HG02884 (cell line): ENCODE data around the gene FAM83F.
"Not testable (repeated sequence)": the region's sequence is repeated elsewhere in the genome, so short reads cannot be mapped to it uniquely, and the experiment has no call there.

Experiments
- ATAC-seq: cut with Tn5 transposase; IDR thresholded peaks from one replicate; pipeline ENCODE4 v1.9.1; 2021; ENCODE audit warnings: mild to moderate bottlenecking, moderate library complexity; ENCODE audit not compliant: unreplicated experiment

FAM83F gene

DNA sequence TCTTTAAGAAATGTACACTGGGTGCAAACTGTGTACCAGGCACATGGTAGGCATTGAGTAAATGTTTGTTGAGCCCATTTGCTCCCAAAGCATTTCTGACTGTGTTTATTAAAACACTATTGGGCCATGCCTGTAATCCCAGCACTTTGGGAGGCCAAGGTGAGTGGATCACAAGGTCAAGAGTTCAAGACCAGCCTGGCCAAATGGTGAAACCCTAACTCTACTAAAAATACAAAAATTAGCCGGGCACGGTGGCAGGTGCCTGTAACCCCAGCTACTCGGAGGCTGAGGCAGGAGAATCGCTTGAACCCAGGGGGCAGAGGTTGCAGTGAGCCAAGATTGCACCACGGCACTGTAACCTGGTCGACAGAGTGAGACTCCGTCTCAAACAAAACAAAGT is 1.9 kb upstream of the FAM83F start:
- not testable (repeated sequence) for ATAC-seq

DNA sequence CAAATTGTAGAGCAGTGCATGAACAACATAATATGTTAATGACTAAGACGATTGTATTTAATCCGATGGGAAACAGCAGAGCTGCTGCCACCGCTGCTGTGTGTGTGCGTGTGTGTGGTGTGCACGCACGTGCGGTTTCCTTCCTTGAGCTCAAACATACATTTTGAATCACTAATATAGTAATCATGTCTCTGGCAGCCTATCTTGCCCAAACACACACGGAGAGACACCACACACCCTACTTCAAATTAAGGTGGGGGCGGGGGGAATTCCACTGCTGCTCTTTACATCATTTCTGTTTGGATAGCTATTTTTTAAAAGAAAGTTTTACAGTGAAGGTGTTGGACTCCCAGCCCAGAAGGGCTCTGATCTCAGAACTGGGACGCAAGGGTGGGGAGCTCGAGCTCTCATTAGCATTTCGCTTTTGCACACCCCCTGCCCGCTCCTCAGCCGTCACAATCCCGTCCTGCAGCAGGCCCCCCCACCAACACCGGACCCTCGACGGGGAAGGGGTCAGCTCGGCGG is 651 bp upstream of the FAM83F start:
- no peak for ATAC-seq

GRCh38 chr22:39995393-39996252 is 869 bp downstream of the FAM83F start:
- no peak for ATAC-seq

DNA sequence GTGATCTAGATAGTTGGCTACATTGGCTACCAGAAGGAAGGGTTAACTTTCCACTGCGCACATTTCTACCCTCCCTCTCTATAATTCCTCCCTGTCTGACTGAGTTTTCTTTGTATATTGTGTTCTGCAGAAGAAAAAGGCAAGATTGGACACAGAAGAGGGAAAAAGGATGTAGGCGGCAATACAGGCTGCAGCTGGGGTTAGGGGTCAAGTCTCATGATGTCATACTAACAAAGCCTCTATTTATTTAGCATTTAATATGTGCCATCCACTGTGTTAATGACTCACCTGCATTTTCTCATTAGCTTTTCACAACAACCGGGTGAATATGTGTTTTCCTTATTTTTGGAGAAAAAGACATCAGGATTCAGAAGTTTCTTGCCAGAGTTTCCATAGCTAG is 2.0 kb downstream of the FAM83F start:
- no peak for ATAC-seq

DNA sequence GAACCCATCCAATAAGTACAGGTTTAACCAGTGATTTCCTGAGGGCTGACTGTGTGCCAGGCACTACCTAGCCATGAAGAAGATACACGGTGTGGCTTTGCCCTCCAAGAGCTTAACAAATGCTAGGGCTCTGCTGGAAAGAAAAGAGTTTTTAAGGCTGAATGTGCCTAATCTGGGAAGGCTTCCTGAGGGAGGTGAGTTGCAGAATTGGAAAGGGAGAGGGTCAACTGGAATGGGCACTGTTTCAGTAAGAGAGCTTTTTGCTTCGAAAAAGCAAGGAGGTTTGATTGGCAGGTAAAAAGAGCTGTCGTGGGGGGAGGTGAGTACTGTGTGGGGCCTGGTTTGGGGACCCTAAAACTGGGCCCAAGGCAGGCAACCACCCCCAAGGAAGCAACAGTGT is 2.7 kb downstream of the FAM83F start:
- ATAC-seq, result no peak

DNA sequence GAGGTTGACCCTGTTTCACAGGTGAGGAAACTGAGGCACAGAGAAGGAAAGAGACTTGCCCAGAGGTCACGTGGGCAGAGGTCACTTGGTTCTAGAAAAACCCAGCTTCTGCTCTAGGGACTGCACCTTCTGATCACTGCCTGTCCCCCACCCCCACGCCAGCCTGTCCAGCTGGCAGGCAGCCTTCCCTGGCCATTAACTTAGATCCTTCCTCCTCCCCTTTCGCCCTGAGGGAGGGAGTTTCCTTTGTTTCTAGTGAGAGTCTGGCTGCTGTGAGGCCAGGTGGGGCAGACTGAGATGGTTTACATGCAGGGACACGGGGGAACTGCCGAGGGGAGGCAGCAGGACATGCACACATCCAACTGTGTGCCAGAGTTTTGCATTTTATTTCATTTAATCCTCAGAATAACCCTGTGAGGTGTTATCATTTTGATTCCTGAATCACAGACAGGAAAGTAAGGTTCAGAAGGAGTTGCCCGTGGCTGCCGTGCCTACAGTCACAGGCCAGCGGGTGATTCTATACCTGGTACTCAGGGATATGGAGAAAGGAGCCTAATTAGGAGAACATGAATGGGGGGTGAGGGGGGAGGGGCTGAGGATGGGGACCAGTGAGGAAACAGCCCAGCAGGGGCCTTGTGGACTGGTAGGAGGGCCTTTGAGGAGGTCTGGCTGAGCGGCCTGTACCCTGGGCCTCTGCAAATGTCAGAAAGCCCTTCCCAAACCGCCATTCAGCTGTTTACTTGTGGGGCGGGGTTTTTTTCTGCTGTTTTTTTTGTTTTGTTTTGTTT is 3.4 kb downstream of the FAM83F start:
- no peak for ATAC-seq

- ATAC-seq, result no peak
Measured at GRCh38 chr22:39999144-39999757, 4.5 kb downstream of the FAM83F start.

GRCh38 chr22:40000171-40000570 is 5.4 kb downstream of the FAM83F start:
- no peak for ATAC-seq

DNA sequence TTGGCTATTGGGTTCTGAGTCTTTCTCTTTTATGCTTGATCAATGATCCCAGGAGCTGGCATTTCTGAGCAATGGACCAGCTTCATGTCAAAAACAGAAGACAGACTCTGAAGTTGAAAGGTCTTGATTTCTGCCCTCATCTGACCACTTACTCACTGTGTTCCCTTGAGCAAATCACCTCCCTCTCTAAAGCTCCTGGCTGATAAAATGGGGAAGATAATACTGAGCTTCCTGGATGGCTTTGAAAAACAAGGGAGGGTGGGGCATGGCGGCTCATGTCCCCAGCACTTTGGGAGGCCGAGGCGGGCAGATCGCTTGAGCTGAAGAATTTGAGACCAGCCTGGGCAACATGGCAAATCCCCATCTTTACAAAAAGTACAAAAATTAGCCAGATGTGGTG is 6.4 kb downstream of the FAM83F start:
- no peak for ATAC-seq

- ATAC-seq, result no peak
Measured at GRCh38 chr22:40001800-40002577, 7.2 kb downstream of the FAM83F start.

- no peak for ATAC-seq
Measured at GRCh38 chr22:40002935-40003715, 8.4 kb downstream of the FAM83F start.

- no peak for ATAC-seq
Measured at GRCh38 chr22:40004836-40005235, 10.1 kb downstream of the FAM83F start.

- ATAC-seq, result no peak
Measured at GRCh38 chr22:40006641-40007040, 11.9 kb downstream of the FAM83F start.

DNA sequence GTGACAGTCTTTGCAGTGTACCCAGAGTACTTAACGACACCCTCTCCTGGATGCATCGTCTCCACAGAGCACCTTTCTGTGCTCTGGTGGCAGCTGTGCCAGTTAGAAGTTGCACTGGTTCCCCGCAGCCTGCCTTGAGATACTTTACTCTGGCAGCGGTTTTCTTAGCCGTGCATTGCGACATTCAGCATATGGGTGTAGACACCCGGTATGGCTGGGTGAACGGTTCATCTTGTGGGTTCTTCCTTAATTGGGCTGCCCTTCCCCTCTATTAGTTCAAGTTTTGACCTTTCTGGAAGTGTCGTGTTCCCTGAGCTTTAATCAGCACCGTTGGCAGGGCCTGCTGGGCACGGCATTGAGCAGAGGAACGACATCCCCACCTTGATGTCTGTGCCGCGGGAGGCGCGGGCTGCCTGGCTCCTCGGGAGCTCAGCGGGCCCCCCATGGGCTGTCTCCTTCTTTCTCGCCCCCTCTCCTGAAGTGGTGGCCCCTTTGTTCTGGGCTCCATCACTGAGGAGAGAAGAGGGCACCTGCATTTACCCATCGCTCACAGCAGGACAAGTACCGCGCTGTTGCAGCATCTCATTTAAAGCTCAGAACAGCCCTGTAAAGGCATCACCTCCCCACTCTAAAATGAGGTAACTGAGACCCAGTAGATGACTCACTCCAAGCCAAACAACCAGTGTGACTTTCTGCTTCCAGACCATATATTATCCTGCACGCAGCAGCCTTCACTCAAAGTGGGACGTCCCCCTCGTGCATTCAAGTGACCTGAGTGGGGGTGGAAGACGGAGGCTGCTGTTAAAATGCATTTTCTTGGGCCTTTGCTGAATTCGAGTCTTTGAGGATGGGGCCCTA is 13.3 kb downstream of the FAM83F start:
- ATAC-seq, result no peak

DNA sequence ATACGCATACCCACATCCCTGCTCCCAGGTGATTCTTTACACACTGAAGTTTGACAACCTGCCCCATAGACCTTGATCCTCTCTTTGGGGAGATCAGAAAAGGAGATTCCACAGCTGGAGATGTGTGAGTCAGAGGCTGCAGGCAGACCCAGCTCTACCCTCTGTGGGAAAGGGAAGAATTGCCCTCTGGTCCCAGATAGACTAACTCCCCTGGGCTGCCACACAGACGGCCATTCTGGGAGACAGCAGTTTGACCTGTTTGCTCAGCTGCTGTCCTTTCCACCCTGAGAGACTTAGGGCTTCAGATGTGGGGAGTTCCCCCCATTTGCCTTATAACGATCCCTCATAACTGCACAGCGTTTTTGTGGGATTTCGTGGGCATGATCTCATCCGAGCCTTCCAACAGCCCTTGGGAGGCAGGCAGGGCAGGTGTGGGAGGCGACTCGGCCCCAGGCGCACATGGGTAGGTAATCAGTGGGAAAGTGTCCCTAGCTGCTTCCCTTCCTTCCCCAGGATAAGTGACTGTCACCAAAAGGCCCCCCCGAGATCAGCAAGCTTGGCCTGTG is 14.1 kb downstream of the FAM83F start:
- no peak for ATAC-seq

DNA sequence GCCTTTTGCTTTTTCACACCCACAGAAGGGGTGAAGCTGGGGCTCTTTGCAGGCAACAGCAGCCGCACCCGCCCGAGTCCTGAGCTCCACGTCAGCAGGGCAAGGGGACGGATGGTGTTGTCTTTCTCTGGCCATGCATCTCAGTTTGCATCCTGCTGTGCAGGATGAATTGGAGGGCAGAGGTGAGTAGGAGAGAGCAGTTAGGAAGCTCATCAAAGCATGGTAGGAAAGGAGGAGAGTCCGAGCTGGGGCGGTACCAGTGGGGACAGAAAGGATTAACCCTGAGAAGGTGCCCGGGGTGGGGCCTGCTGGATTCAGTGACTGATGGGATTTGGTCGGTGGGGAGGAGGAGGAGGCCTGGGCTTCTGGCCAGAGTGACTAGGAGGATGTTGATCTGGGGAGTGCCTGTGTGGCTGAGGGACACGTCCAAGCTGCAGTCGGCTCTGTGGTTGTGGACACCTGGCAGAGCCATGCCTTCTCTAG is 14.6 kb downstream of the FAM83F start:
- ATAC-seq, result no peak

DNA sequence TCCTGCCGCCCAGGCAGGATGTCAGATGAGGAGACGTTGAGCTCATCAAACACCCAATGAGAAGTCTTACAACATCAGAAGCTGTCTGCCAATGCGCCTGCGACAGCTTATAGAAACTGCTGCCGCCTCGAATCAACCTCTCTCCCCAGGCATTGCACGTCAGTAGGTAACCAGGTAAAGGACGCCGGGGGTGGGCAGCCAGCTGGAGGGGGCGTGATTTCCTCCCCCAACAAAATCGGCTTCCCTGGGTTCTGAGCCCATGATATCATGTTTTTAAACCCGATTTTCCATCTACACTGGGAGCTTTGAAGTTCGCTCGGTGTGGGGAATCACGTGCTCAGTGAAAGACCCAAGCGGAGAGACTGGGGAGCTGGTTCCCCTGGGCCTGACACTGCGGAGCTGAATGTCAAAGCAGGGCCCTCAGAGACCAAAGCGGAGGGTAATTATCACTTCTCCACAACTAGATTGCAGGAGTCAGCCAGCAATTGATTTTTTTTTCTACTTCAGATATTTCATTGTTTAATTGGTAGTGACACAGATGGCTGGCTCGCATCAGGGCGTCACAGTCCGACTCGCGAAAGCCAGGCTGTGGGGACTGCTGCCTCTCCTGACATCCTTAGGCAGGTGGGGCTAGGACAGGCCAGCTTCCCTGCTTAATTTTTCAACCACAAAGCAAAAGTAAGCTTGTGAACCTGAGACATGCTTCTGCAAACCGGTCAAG is 15.4 kb downstream of the FAM83F start:
- ATAC-seq, result no peak

- no peak for ATAC-seq
Measured at GRCh38 chr22:40010746-40011145, 16.0 kb downstream of the FAM83F start.
